SU-DHL-6 (cell line): Measurements from ENCODE around the gene PADI3.

ENCODE experiments used
- EZH2phosphoT487 ChIP-seq: fragments of 200-600 bp; sonication (generic), shearing (Covaris generic); conservative IDR thresholded peaks from 2 replicates; pipeline ENCODE4 v1.6.1; 2018; ENCODE audit warnings: mild to moderate bottlenecking, antibody characterized with exemption, low read length, moderate library complexity, mixed read lengths
- TF ChIP-seq, protein P1 (sequence below): fragments of 200-600 bp; sonication (generic); IDR thresholded peaks from one replicate; pipeline ENCODE4 v1.5.1; 2017; ENCODE audit warnings: antibody characterized with exemption, mild to moderate bottlenecking, low read length, moderate library complexity; ENCODE audit not compliant: insufficient read depth, poor library complexity, severe bottlenecking

DNA sequence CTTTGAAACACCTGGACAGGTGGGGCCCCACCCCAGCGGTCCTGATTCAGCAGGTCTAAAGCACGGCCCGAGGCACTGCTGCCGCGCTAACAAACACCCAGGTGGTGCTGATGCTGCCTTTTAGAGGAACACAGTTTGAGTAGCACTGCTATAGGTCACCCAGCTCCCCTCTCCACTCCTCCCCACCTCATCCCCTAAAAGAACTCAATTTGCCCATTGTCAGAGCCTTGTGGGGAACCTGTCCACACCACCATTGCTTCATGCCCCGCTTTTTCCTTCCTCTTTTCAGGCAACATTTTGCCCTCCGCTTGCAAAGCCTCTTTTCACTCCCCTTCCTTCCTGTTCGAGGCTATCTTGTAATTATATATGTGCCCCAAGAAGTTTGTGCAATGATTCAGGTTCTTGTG is 32.9 kb downstream of the PADI3 start:
- TF ChIP-seq, protein P1, sequence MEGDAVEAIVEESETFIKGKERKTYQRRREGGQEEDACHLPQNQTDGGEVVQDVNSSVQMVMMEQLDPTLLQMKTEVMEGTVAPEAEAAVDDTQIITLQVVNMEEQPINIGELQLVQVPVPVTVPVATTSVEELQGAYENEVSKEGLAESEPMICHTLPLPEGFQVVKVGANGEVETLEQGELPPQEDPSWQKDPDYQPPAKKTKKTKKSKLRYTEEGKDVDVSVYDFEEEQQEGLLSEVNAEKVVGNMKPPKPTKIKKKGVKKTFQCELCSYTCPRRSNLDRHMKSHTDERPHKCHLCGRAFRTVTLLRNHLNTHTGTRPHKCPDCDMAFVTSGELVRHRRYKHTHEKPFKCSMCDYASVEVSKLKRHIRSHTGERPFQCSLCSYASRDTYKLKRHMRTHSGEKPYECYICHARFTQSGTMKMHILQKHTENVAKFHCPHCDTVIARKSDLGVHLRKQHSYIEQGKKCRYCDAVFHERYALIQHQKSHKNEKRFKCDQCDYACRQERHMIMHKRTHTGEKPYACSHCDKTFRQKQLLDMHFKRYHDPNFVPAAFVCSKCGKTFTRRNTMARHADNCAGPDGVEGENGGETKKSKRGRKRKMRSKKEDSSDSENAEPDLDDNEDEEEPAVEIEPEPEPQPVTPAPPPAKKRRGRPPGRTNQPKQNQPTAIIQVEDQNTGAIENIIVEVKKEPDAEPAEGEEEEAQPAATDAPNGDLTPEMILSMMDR = no peak
- TF ChIP-seq EZH2phosphoT487 = no peak
